Activated CD8-positive, alpha-beta memory T cell treated with anti-CD3 and anti-CD28 coated beads, Interleukin-2, amount 50 U/mL, for 4 hours (primary cell): ENCODE data around the gene TRANK1.
"Not testable (repeated sequence)": the region's sequence is repeated elsewhere in the genome, so short reads cannot be mapped to it uniquely, and the experiment has no call there.

Experiments used
- DNase-seq: peaks from one replicate; pipeline ENCODE4 v3.0.0-alpha.2; 2020

Gene TRANK1

DNA sequence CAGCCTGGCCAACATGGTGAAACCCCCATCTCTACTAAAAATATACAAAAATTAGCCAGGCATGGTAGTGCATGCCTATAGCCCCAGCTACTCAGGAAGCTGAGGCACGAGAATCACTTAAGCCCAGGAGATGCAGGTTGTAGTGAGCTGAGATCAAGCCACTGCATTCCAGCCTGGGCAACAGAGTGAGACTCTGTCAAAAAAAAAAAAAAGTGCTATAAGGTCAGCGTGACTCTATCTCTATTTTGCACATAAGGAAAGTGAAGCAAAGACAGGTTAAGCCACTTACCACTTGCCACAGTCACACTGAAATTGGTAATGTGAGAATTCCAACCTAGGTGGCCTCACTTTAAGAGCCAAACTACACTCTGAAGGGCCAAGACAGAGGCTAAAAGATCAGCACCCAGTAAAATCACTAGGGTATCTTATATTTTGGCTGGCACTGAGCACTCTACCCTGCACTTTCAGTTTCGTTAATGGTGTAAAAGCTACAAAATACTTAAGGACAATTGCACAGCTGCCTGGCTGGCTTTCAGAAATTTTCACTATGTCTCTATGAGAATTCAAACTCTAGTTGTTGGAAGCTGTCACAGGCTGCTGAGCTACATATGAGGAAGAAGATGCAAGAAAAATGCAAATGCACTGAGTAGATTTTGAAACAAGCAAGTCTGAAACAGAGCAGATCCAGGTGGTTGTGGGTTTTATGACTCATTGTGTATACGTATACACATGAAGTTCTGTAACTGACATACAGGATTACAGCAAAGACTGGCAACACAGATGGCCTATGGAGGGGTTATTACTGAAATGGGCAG lies 32.7 kb downstream of the TRANK1 start:
- no peak for DNase-seq

DNA sequence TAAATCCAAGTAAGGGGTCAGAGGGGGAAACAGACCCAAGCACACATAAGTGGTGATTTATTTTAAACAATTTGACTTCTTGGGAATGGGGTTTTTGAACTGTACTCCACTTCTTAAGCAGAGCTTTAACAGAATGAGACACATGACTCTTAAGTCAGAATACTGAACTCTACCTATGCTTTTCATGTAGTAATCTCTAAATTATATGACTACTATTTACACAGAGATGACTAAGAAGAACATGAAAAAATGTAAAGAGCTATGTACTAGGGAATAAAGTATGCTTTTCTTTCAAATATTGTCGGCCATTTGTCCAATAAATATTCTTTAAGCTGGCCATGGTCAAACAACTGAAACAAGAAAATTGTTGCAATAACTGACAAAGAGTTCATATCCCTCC lies 35.2 kb downstream of the TRANK1 start:
- no peak for DNase-seq

DNA sequence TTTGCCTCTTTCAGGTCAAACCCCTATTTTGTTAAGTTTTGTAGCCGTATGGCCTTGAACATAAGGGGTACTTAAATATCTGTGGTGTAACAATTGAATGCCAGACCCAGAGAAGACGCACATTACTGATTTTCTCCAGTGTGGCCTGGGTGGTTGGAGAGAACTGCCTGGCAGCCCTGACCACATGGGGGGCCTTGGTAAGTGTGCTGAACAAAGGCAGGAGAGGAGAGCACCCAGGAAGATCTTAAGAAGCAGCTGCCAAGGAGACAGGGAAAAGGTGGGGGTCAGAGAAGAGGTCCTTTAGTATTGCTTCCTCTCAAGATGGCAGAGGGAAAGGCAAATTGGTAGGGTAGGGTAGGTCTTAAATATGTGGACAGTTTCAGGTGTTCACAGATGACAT lies 35.7 kb downstream of the TRANK1 start:
- DNase-seq = no peak

DNA sequence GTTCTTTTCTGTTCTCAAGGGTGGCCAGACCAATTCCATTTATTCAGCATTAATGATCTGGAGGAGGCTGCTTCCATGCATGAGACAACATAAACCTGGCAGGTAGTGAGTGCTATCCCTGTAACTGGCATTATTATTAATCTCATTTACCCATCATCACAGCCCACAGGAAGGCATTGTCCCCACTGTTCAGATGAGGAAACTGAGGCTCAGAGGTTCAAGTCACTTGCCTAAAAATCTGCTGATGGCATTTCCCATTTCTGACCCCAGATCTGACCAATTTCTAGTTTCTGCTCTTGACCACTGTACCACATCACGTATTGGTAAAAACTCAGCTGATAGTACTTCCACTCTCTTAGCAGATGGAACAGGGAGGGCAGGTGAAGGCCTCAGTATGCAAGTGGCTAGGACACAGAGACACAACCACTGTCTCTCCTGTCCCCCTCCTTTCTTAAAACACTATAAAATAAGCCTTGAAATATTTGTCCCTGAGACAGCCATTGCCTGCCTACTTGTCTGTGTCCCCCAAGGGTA lies 36.1 kb downstream of the TRANK1 start:
- DNase-seq = no peak

DNA sequence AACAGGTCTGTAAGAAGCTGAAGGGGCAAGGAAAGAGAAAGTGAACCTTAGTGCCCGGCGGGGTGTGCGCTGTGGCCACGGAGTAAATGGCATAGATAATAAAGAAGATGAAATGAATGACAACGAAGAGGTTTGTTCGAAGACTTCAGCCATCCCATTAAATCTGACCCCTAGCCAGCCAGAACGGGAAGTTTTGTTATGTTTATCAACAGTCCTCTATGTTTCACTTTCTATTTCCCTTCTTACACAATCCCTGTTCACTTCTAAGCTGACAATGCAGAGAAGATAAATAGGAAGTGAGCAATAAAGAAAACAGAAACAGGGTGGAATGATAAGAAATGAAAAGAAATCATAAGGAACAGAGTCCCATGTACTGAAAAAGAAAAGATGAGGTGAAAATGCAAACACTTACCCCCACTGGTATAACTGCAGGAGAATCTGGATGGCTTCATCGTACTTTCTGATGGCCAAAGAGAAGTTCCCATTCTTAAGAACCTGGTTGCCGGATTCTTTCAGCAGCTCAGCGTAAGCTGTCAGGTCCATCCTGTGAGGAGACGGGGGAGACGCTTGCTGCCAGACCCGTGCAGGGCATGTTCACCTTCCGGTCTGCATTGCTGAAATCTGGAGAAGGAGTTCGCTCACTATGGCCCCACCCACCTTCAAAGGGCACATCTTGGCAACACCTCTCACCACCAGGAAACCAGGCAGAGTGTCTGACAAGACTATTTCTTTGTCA lies 36.8 kb downstream of the TRANK1 start:
- DNase-seq = peak; percentile 56

DNA sequence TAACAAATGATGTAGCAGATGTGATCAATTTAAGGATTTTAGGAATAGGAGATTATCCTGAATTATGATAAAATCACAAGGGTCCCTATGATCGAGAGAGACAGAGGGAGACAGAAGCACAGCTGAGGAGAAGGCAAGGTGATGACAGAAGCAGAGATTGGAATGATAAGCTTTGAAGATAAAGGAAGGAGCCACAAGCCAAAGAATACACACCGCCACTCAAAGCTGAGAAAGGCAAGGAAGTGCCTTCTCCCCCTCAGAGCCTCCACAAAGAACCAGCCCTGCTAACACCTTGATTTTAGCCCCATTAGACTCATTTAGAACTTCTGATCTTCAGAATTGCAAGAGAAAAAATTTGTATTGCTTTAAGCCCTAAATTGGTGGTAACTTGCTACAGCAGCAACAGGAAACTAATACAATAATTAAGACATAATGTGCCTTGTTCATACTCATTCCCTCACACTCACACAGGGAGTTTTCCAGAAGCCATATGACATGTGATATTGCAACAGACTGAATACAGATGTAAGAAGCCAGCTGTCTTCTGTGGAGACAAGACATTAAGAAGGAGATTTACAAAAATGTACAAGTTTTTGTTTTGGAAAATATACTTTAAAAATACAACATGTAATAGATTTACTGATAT lies 38.2 kb downstream of the TRANK1 start:
- DNase-seq = no peak

DNA sequence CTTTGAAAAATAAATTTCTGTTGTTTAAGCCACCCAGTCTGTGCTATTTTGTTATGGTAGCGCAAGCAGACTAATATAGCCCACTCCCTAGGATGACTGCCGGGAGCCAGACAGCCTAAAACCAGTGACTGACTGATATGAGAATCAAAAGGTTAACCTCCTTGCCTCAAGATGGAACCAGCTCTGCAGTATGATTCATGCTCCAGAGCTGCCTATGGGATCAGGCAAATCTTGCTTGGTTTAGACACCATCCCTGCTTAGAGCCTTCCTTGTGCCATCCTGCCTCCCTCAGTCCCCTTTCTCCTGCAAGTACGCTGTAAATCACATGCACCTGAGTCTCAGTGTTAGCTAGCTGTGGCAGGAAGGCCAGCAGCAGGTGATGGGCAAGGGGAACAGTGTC lies 39.3 kb downstream of the TRANK1 start:
- no peak for DNase-seq

DNA sequence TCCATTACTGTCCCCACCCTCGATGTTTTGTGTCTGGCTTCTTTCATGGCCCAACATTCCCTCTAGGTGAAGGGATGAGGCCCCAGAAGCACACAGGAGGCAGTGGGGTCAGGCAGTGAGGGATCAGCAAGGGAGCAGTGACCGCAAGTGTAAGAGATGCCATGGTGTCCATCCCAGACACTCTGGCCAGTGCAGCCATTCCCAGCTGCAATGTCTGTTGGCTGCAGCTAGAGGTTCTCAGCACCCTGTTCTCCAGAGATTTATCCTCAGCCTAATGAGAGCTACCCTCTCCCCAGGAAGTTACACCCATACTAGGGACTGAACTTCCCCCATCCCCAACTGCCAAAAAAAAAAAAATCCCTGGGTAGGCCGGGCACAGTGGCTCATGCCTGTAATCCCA lies 40.2 kb downstream of the TRANK1 start:
- DNase-seq = no peak

DNA sequence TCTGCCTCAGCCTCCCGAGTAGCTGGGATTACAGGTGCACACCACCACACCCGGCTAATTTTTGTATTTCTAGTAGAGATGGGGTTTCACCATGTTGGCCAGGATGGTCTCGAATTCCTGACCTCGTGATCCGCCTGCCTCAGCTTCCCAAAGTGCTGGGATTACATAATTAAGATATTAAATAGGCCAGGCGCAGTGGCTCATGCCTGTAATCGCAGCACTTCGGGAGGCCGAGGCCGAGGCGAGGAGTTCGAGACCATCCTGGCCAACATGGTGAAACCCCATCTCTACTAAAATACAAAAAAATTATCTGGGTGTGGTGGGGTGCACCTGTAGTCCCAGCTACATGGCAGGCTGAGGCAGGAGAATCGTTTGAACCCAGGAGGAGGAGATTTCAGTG lies 40.8 kb downstream of the TRANK1 start:
- DNase-seq = not testable (repeated sequence)

DNA sequence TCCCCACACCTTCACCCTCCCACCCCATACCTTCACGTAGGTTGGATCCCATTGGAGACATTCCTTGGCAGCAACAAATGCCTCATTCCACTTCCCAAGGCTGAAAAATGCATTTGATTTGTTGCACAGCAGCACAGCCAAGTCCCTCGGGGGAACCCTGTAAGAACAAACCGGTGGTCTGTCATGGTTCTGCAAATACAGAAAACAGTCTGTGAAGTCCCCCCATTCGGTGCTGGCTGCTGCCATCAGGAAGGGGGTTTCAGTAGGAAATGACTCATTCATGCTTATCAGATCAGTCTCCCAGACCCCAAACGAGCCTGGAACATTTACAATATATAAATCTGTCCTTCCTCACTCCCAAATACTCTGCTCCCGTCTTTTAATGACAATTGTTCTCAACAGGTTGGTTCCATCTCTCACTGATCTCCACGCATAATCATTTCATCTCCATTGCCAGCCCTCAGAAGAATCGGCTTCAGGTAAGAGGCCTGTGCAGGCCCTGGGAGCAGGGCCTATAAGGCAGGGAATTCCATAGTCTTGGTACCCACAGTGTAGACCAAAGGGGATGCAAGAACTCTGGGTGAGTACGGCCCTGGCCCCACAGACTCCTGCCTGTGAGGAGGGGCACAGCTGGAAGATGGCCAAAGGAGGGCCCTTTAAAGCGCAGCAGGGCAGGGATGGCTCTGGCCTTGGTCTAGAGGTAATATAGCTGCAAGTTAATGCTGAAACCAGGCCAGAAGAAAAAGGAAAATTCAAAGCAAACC lies 41.6 kb downstream of the TRANK1 start:
- no peak for DNase-seq

DNA sequence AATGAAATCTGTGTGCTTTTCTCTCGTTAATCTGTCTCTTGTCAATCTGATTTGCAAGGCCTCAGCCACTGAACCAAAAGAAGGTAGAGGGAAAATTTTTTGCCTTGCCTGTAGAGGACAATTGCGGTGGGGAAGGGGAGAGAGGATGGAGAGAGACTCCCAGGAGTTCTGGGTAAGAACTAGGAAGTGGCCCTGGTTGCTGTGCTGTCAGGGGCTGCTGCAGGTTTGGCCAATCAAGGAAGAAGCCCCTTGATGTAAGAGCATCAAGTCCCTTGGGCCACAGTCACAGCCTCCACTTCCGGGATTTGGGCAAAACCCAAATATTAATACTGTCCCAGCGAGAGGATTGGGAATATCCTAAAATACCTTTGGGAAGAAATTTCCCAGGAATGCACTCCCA lies 43.3 kb downstream of the TRANK1 start:
- DNase-seq = no peak

DNA sequence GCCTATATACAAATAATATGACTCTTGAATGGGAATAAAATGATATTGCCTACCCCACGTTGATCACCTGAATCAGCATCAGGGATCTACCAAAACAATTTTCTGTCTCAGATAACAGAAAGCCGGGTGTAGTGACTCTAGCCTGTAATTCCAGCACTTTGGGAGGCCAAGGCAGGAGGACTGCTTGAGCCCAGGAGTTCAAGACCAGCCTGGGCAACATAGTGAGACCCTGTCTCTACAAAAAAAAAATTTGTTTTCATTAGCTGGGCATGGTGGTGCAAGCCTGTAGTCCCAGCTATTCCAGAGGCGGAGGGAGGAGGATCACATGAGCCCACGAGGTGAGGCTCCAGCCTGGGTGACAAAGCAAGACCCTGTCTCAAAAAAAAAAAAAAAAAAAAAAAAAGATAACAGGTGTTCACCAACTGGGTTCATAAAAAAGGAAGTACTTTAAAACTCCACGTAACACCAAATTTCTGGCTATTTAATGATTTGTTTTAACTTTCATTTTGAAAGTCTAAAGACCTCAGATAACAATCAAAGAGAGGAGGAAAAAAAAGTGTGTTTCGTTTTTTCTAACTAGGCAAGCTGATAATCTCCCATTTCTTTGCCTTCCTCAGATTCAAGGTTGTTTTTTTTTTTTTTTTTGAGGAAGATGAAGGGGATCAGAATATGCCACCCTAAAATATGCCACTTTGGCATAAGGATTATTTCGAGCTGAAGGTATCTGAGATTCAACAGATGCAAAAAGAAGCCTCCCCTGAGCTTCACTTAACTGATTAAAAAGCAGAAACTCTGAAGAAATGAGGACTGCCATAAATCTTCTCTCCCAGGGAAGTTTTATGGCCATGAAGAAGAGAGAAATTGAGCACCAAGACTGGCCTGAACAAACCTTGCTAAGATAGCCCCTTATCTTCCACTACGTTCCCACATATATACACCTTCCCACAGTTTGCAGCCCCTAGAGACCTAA lies 44.1 kb downstream of the TRANK1 start:
- DNase-seq = no peak

DNA sequence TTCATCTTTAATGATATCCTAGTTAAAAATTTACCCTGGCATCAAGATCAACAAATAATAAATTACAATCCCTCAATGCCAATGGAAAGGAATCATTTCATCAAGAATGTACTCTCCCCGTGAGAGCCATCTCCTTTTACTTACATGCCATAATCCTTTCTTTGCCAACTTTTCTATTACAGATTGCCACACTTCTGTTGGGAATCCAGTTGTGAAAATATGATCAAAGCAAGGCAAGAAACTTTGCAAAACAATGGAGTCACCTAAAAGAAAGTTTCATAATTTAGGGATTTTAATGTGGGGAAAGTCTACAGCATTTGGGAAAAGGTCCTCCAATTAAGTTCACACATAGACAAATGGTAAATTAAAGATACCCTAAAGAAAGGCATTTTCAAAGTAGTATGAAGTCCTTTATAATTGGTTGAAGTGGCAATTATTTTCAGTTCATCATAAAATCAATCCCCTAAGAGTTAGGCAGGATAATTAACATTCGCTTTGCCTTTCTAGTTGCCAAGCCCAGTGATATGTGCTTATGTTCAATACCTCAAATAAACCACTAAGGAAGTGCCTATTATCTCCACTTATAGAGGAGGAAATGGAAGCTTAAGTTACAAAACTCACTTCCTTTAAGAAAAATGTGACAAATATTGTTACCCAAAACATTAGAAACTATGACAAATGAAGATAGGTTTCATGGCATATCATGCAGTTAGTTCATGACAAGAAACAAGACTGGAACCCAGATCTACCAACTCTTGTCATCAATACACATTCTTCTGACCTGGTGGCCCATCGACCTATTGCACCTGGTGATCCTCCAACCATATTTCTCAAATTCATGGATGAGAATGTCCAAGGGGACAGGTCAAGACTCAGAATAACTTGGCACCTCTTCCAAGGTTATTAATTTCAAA lies 49.1 kb downstream of the TRANK1 start:
- no peak for DNase-seq

DNA sequence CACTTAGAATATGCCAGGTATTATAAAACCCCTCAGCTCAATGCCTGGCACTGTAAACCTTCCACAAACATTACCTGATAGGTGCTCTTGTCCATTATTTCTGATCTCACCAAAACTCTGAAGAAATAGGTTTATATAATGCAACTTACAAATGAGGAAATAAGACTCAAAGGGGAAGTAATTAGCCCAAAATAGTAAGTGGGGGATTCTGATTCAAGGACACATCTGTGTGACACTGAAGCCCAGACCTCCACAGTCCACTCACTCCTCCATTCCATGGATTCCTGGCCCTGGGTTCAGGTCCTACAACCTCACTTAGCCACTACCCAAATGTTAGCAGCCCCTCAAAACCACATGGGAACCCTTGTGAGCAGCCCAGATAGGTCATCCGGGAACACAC lies 49.9 kb downstream of the TRANK1 start:
- no peak for DNase-seq

DNA sequence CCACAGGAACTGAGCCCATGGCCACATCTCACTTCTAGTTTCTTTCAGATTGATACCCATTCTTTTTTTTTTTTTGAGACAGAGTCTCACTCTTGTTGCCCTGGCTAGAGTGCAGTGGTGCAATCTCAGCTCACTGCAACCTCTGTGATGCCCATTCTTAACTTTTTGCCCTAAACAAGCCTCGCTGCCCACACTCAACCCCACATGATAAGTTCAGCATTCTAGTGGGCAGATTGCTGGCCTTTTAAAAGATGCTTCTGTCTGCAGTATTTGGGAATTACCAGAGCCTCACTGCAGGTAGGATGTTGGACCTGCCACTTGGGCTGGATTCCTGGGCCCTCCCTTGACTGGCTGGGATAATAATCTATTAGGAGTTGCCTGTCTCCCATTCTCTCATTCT lies 51.0 kb downstream of the TRANK1 start:
- DNase-seq = no peak

DNA sequence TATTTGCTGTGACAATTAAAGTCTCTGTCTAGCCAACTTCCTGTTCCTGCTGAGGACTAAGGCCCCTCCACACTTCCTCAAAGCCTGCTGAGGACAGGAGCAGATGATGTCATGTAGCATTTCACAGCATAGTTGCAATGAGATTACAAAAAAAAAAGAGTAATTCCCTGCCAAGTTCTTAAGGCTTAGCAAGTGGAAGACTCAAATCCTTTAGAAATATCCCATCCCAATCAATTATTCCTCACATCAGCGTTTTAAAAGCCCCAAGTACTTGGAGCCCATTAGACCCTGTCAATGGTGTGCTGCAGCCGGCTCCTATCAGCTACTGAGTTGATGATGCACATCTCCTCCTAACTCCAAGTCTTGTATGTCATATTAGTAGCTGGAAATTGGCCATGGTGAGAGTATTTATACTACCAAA lies 51.7 kb downstream of the TRANK1 start:
- DNase-seq = no peak

DNA sequence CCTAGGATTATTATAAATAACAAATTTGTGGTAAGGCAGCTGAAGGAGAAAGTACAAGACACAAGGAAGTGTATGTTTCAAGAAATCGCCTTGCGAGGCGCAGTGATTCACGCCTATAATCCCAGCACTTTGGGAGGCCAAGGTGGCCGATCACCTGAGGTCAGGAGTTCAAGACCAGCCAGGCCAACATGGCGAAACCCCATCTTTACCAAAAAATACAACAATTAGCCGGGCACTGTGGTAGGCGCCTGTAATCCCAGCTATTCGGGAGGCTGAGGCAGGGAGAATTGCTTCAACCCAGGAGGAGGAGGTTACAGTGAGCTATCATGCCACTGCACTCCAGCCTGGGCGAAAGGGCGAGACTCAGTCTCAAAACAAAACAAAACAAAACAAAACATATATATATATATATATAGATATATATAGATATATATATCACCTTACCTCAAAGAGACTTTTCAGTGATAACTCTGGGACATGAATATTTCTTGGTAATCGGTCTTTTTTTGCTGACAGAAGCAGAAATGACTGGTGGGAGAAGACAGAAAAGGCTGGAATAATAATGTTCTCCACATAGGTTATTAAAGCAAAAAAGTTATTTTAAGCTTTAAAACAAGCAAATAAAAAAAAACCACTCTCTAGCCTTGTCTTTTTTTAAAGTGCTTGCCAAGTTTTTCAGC lies 52.3 kb downstream of the TRANK1 start:
- DNase-seq = no peak

DNA sequence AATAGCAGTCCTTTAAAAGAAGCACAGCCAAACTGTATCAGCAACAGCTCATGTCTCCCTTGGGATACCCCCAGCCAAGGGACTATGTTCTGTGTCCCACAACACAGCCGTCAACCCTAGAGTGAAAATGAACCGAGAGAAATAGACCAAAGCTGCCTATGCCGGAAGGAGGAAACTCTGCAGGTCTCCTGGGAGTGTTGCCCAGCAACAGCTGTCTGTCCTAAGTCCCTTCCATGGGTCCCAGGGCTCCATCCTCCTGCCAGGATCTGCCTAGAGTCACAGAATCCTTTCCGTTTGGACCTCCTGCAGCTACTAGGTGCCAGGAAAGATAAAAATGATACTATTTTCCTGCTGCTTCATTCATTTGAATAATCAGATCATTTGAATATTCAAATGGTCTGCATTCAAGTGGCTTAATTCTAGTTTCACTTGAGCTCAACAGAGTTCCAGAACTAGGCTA lies 53.1 kb downstream of the TRANK1 start:
- DNase-seq = no peak

DNA sequence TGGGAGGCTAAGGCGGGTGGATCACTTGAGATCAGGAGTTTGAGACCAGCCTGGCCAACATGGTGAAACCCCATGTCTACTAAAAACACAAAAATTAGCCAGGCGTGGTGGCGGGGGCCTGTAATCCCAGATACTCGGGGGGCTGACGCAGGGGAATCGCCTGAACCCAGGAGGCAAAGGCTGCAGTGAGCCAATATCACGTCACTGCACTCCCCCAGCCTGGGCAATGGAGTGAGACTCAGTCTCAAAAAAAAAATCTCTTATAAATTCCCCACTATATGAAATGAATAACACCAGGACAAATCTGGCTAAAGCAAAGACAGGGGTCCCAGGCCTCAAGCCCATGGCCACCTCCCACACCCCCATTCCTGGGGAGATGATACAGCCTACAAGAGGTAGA lies 53.8 kb downstream of the TRANK1 start:
- not testable (repeated sequence) for DNase-seq

DNA sequence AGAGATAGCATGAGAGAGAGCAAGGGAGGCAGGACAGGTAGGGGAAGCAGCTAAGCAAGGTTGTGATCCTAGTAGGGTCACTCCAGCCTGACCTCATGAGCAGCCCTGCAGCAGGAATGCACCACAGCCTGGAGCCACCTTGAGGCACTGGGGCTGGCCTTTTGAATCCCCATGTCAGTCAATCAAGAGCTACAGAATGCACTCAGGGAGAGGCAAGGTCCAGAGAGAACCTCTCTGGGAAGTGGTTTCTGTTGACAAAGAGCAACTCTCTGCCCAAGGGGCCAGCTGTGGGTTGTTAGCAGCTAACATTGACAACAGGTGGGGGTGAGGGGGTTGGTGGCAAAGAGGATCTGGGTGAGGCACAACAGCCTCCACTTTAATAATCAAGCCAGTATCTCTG lies 54.6 kb downstream of the TRANK1 start:
- DNase-seq = no peak
